Suppressor macrophage treated with lipopolysaccharide for 4 hours (primary cell): Measurements from ENCODE around the gene UCHL3.

ENCODE experiments used
- DNase-seq: peaks from one replicate; pipeline ENCODE4 v3.0.0-alpha.2; 2020

Gene UCHL3

DNA sequence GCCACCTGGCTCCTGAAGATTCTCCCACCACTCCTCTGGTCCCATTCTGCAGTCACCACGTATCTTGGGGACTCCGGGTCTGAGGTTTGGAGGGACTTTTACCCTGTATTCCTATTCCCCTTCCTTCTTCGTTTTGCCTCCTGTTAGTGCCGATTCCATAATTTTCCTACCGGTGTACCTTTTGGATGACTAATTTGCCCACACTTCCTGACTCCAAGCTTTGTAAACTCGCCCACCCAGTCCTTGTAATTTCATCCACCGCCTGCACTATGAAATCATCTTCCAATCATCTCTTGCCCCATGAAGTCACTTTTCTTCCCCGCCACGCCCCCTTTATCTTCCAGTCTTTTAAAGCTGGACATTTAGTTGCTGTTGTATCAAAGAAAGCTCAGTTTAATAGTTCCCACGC is 572 bp downstream of the UCHL3 start:
- DNase-seq = peak; percentile 75

- DNase-seq = peak; percentile 25
Observed at GRCh38 chr13:75554464-75554863, 4.9 kb downstream of the UCHL3 start.

GRCh38 chr13:75554981-75555380 is 5.4 kb downstream of the UCHL3 start:
- DNase-seq = peak; percentile 20

DNA sequence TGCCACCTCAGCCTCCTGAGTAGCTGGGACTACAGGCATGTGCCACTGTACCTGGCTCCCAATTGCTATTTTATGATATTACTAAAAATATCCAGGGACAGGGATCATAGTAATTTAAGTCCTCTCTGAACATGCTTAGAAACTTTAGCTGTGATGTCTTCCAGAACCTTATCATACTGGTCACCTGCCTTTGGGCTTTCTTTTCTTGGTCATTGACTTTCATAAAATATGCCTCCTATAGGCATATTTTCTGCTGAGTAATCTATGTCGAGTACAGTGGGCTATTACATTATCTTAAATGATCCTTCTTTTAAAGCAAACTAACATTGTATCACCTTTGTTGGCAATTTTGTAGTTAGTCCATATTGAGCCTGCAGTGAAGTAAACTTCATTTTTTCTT is 6.2 kb downstream of the UCHL3 start:
- no peak for DNase-seq

- DNase-seq = no peak
Observed at GRCh38 chr13:75556961-75557360, 7.4 kb downstream of the UCHL3 start.

DNA sequence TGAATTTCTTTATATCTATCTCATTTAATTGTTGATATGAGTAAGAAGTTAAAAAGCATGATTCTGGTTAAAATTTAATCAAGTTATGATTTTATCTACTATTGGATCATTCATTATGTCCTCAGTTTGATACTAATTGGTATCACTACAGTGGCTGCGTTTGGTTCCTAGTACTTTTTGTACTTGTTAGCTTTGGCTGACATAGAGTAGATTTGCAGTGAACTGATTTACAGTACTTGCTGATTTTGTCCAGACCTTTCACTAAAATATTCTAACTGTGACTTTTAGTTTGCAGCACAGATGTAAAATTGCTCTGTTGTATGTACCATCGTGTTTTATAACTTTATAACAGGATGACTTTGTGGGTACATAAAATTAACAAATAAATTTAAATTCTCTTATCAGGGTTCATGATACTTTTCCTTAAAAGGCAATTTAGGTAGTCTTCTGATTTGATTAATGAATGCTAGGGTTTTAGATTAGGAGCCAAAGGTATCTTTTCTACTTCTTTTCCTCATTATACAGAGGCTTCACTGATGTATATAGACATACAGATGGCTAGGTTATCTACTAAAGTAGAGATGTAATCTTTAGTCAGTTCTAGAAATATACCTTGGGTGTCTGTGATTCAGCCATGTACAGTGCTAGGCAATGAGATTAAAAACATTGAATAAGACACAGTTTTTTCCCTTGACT is 8.7 kb downstream of the UCHL3 start:
- no peak for DNase-seq

DNA sequence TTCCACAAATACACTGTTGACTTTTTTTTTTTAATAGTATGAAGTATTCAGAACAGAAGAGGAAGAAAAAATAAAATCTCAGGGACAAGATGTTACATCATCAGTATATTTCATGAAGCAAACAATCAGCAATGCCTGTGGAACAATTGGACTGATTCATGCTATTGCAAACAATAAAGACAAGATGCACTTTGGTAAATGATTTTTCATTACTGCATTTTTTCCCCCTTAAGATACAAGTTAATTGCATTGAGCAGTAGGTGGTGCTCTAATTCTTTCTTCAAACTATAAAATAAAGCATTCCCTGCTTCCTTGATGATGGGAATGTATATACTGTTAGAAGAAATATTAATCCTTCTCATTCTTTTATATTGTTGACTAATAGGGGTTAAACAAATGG is 17.1 kb downstream of the UCHL3 start:
- peak; percentile 15 for DNase-seq

DNA sequence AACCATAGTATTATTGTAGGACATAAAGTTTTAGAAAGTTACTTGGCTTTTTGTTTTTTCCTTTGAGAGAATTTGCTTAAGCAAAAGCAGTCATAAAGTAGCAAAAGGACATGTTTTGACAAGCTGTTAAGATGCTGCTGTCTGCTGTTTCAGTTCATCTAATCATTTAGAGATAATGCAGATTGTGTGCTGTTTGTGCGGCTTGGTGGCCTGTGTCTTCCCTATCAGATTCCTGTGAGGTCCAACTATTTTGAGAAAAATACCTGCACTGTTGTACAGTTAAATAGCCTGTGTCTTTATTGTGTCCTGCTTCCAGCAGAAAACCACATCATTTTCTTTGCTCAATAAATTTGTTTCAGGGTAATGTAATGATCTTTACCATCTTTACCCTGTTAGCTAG is 20.0 kb downstream of the UCHL3 start:
- DNase-seq = no peak

DNA sequence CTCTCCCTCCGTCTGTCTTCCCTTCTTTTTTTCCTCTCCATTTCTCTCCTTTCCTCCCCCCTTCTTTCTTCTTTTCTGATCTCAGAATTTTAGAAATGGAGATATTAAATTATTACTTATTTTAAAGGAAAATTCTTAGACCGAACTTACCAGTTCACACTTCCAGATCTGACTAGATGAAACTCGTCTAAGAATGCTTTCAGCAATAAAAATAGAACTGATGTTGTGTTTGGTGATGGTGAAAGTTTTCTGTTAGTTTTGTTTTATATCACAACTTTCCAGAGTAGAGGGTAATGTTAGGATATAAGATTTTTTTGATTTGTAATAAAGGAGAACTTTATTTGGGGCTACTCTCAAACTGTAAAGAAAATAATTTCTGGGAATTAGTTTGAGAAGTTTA is 29.9 kb downstream of the UCHL3 start:
- no peak for DNase-seq

DNA sequence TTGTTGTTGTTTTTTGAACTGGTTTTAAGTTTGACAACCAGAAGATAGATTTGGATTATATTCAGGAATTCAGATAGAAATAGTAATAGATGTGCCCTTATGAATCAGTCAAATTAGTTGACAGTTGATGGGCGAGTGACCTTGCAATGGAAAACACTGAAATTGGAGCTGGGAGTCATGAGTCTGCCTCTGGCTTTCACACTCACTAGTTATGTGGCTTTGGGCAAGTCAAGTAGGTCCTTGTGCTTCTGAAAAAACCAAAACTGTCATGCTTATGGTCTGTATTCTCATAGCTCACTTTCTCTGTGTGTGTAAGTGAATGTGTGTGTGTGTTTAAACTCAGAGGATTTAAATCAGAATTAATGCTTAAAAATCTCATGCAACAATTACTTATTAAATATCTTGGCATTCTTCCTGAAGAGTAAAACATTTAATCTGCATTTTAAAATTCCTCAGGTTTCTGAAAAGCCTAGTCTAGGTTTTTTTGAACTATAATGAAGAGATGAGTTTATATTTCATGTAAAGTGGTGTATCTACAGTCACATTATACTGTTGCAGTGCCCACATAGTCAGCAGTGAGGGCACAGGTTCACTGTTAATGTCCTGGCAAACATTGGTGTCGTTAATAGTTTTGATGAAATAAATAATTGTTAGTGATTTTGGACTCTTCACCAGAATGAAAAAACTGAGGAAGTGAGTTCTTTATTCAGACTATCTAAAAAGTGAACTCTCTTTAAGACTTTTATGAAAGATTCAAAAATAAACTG is 32.5 kb downstream of the UCHL3 start:
- no peak for DNase-seq

- DNase-seq = no peak
Observed at GRCh38 chr13:75583091-75583490, 33.5 kb downstream of the UCHL3 start.

GRCh38 chr13:75585153-75585552 is 35.6 kb downstream of the UCHL3 start:
- no peak for DNase-seq

DNA sequence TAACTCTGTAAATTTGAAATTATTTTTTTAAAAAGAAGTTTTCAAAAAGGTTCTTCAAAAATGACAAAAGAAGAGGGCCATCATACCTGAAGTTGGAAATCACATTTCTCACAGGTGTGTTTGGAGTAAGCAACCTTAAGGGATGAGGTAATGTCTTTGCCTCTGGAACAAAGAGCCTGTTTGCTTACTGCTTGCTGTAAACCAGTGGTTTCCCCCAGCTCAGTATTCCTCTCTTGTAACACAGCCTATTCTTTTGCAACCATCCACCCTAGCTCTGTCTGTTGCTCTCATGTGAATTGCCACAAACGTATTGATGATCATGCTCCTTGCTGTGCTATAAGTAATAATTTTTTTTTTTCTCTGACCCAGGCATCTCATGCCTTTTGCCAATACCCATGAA is 38.1 kb downstream of the UCHL3 start:
- DNase-seq = no peak

DNA sequence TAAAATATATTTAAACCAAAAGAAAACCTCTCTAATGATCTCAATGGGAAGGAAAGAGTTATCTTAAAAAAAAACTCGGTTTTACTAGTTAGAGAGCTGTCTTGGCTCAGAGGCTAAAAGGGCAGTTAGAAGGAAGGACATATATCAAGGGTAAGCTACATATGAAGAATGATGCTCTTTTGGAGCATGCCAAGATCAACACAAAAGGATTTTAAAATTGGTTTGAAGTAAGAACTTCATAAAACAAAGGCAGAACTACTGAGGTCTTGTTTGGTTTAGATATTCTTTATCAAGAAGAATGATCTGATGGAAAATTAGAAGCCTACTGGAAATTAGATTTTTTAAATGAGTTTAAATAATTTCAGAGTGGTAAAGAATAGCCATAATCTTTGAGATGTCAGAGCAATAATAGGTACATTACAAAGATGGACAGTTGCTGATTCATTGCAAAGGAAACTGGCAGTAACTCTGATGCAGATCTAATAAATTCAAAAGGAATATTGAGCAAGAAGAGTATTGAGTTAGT is 47.1 kb downstream of the UCHL3 start:
- no peak for DNase-seq

GRCh38 chr13:75600371-75600770 is 50.8 kb downstream of the UCHL3 start:
- DNase-seq = no peak

- no peak for DNase-seq
Observed at GRCh38 chr13:75603038-75603437, 53.4 kb downstream of the UCHL3 start.

DNA sequence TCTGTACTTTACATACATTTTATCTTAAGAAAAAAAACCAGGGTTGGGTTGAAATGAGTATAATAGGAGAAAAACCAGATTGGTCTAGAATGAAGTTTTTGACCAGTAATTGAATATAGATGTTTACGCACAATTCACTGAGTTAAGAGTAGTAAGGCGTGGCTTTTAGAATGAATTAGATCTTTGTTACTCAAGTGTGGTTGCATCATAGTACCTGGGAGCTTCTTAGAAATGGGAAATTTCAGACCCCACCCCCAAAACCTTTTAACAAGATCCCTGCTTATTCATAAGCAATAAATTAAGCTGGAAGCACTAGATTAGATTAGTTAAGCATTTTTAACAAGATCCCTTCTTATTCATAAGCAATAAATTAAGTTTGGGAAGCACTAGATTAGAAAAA is 57.9 kb downstream of the UCHL3 start:
- DNase-seq = no peak

- DNase-seq = no peak
Observed at GRCh38 chr13:75610466-75610865, 60.9 kb downstream of the UCHL3 start.

DNA sequence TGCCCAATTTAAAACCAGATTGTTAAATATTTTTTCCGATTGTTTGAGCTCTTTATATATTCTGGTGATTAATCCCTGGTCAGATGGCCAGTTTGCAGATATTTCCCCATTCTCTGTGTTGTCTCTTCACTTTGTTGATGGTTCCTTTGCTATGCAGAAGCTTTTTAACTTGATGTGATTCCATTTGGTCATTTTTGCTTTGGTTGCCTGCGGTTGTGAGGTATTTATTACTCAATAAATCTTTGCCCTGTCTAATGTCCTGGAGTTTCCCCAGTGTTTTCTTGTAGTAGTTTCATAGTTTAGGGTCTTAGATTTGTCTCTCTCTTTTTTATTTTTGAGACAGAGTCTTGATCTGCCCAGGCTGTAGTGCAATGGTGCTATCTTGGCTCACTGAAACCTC is 62.8 kb downstream of the UCHL3 start:
- DNase-seq = no peak

DNA sequence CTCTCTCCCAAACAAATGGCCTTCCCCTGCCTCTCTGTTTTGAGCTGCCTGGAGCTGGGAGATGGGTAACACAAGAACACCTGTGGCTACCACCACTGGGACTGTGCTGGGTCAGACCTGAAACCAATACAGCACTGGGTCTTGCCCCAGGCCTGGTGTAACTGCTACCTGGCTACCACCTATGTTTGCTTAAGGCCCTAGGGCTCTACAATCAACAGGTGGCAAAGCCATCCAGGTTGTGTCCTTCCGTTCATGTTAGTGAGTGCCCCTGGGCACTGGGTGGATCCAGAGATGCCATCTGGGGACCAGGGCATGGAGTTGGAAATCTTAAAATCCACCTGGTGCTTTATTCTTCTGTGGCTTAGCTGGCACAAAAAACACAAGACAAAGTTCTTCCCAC is 67.6 kb downstream of the UCHL3 start:
- DNase-seq = no peak

- DNase-seq = no peak
Observed at GRCh38 chr13:75618308-75618707, 68.7 kb downstream of the UCHL3 start.

DNA sequence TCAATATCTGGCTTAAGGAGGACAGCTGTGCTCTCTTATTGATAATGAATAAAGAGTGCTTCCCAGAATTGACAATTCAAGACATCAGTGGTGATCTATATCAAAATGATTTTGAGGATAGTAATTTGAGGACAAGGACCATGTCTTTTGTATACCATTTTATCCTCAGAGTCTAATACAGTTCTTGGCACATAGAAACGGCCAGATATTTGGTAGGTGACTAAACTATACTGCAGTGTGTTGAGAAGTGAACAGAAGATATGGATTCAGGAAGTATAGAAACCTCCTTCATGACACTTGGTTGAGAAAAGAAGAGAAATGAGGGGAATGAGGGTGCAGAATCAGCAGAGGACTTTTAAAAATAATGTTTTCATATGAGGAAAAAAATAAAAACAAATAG is 70.4 kb downstream of the UCHL3 start:
- DNase-seq = no peak

DNA sequence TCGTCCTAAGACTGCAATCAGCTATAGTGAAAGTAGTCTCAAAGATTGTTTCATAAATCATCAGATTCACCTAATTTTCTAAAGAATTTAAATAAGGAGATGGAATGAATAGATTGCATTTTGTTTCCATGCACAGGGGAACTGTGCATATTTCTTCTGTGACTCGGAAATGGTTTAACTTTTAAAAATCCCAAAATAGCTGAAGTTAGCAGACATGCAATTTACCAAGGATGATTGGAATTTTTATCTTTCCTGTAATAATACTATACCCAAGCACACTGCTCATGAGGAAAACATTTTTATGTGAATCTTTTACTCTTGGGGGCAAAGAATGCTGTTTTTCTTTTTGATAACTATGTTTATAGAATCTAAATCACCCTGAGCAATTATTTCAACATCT is 71.6 kb downstream of the UCHL3 start:
- DNase-seq = no peak

DNA sequence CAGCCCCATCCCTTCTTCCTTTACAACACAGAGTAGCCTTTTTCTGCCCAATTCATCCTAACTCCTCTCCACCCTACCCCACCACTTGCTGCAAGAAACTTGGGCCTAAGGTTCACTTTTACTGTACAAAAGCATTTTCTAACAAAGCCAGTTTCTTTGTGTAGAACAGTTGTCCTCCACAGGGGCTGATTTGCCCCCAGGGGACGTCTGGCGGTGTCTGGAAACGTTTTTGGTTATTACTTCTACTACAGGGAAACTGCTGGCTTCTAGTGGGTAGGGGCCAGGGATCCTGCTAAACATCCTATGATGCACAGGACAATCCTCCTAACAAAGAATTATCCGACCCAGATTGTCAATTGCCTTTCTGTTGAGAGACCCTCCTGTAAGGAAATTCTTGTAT is 79.2 kb downstream of the UCHL3 start:
- no peak for DNase-seq

DNA sequence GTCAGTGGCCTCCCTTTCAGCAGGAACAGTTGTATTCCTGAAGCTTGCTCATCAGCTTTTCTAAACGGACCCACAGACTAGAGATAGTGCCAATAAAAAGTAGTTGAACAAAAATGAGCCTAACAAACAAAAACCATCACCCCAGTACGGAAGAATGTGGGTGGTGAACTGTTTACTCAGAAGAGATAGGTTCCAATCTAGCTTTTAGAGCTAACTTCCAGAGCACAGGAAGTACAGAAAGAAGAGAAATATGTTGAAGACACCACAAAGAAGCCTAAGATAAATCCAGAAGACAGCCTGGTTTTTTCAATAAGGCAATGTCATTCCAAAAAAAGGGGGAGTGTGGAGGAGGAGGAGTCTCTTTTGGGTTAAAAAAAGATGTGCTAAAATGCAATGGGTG is 83.7 kb downstream of the UCHL3 start:
- no peak for DNase-seq
